HG02759 (cell line): ENCODE data around the gene TFDP1.

Source experiments
- ATAC-seq: cut with Tn5 transposase; IDR thresholded peaks from one replicate; pipeline ENCODE4 v1.9.1; 2021; ENCODE audit warnings: mild to moderate bottlenecking, moderate library complexity; ENCODE audit not compliant: unreplicated experiment

The TFDP1 gene

DNA sequence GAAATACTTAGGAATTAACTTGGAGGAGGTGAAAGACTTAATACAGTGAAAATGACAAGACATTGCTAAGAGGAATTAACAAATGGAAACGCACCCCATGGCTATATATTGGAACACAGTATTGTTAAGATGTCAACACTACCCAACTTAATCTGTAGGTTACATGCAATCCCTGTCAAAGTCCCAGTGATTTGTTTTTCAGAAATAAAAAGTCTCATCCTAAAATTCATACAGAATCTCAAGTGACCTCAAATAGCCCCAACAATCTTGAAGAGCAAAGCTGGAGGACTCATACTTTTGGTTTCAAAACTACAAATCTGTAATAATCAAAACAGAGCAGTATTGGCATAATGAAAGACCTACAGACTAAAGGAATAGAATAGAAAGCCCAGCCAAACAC is 60.2 kb downstream of the TFDP1 start:
- no peak for ATAC-seq

DNA sequence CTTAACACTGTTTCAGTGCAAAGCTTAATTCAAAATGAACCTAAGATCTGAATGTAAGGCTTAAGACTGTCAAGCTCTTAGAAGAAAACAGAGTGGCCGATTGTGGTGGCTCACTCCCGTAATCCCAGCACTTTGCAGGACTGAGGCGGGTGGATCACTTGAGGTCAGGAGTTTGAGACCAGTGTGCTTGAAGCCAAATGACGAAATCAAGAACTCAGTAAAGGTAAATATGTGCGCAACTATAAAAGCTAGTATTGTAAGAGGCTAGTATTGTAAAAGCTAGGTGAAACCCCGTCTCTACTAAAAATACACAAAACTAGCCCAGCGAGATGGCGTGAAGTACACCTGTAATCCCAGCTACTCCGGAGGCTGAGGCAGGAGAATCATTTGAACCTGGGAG is 60.8 kb downstream of the TFDP1 start:
- ATAC-seq: no peak

DNA sequence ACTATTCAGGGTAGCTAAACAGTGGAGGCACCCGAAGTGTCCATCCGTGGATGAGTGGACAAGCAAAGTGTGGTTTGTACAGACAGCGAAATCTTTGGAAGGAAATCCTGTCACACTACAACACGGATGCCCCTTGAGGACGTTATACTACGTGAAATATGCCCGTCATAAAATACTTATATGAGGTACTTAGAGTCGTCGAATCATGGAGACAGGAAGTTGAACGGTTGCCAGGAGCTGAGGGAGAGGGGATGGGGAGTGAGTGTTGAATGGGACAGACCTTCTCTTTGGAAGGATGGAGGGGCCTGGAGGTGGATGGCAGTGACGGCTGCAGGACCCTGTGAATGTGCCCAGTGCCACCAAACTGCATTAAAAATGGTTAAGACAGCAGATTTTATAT is 61.8 kb downstream of the TFDP1 start:
- ATAC-seq: no peak

DNA sequence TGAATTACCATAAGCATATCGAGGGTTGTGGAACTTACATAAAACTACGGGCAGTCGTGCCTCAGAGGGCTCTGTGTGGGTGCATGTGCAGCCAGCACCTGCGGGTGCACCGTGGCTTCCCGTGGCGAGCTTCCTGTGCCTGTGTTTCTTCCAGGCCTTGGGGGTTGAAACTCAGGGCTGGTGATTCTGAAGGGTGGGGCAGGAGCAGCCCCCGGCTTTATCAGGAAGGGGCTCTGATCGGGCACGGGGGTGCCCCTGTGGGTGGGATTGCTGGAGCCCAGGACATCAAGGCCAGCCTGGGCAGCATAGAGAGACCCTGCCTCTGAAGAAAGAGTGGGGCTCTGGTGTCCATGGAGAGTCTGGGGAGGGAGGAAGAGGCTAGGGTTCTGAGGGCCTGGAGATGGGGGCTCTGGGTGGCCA is 62.4 kb downstream of the TFDP1 start:
- ATAC-seq: no peak

DNA sequence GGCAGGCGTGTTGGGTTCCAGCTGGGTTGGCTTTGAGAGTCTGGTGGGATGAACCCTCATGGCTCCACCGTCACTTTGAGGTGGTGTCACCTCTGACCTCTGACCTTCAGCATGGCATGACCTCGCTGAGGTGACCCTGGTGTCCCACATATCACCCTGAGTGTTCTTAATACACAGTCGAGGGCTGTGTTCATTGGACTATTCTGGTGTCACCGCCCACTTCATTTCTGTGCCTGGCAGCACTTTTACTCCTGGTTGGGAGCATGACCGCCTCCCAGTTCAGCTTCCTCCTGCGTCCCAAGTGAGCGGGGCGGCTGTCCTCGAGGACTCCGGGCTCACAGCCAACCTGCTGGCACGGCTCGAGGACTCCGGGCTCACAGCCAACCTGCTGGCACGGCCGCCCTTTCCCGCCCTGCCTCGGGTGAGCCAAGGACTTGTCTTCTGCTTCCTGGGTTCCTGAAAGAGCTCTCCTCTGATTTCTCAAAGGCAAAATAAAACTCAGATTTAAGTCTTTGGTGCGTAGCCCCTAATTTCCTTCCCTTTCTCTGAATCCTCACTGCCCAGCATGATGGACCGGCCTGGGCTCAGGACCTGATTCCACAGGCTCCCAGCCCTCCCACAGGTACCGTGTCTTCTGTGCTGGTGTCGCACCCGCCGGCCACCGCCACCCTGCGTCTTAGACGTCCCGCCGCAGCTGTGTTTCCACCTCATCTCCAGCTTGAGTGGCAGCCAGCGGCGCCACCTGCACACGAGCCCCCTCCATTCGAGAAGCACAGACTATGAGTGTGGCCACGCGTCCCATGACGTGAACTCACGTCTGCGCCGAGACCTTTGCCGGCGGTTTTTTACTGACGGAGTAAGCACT is 63.0 kb downstream of the TFDP1 start:
- no peak for ATAC-seq

DNA sequence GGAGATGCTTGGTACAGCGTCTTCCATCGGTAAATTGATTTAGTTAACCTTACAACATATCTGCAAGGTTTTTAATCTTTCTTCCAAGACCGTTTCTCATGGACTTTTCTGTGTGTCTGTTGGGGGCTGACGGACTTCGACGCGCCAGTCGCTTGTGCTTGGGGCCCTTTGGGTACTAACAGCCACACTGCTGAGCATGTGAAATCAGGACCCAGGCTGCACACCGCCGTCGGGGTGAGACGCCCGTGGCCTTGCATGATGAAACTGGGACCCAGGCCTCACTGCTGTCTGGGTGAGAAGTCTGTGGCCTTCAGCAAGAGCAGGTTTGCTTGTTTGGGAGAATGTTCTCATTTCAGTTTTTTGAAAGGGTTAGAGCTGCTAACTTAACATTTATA is 63.7 kb downstream of the TFDP1 start:
- no peak for ATAC-seq

DNA sequence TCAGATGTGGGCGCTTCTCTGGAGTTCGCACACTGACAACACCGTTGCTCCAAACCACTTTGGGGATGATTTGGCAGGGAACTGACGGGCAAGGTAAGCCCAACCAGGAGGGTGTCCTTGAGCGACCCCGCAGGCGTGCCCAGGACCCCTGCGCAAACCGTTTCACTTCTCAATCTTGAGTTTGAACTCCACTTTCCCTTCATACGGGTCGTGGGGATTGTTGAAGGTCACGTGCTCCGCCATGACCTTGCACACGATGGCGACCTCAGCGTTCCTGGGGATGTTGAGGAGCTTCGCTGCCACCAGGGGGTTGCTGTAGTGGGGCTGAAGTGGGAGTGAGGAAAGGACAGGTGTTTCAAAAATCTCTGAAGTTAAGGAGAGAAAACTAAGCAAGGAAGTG is 64.7 kb downstream of the TFDP1 start:
- no peak for ATAC-seq

DNA sequence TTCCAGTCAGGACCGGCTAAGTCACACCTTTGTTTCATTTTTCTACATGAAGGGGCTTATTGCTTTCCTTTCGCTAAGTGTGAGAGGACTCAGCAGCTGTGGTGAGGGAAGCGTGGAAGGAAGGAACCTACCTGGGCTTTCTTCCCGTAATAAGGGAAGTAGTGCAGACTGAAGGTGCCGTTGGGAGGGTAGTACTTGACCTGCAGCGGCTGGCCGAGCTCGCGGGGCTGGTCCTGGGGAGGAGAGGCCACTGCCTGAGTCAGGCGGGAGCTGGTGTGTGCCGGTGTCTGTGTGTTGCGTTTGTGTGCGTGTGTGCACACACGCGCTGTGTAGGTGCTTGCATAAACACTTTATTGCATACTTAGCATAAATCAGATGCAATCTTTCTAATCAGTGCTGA is 65.7 kb downstream of the TFDP1 start:
- ATAC-seq: no peak

DNA sequence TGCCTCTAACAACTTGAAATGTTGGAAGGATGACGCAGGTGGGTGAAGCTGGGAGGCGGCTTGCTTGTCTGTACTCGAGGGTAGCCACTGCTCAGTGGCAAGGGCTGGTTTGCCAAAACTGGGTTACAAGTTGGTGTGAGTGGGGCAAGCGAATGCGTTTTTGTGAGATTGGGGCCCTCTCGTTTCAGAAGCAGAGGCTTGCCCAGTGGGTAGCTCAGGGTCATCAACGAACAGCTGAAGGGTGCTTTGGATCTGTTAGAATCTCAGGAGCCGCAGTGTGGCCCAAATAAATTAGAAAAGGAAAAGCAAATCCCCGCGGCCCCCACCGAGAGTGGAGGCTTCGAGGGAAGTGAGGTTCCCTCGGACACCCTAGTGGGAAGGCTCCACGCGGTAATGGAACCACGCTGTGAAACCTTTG is 66.2 kb downstream of the TFDP1 start:
- ATAC-seq: no peak

DNA sequence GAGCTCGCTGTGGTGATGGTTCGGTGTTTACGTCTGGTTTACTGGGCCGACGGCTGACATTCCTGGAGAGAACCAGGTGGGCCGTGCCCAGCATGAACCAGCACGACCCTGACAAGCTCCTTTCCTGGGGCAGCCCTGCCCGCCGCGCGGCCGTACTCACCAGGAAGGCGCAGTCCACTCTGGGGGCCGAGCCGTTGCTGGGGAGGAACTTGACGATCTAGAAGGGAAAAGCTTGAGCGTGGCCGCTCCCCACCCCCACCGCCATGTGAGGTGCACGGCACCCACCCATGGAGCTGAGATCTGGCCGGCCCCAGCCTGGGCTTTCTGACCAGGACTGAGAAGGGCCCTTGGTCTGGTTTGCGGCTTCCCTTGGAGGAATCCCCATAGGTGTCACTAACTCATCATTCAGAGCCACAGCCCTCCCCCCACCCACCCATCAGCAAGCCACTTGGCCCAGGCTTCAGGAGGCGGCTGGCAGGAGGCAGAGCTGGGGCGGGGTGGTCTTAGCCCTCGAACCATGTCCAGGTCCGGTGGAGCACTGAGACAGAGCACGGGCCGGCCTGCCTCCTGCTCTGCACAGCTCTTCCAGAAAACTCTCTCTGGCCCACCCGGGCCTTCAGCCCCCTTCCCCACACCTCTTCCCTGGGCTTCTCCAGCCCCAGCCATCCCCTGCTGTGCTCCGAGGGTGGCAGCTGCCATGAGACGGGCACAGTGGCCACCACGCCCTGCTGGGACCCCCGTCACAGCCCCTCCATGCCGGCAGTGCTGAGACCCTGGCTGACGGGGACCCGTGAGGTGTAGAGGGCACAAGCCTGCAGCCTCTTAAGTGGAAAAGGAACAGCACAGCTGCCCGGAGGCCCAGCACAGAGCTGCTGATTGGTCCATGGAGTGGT is 67.2 kb downstream of the TFDP1 start:
- no peak for ATAC-seq

DNA sequence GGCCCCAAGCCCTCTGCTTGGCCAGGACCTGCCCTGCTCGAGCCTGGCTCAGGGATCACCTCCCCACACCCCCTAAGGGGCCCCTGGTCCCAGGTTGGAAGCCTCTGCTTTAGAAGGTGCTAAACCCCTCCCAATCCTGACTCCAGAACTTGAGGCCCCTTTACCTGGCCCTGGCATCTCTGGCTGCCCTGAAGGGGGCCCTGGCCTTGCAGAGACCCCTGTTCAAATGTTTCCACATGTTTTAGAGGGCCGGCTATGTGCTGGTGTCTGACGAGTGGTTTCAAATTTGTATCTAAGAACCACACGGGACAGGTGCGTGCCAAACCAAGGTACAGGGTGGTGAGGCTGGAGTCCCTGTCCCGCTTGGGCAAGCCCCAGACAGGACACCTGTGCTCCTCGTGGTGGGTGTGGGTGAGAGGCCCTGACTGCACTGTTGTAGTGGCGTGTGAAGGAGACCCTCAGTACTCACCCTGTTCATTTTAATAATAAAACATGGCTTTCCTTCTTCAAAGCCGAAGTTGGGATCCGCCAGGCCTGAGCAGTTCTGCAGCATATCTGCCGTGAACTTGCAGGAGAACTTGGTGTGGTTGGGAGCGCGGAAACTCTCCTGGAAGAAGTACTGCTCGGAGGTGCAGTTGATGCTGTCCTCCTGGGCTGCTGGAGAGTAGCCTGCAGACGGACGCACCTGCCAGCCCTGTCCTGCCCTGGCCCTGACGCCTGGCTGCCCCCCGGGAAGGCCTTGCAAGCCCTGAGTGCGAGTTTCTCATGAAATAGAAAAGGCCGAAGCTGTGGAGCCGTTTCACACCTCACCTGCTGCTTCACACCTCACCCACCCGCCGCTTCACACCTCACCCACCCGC is 68.1 kb downstream of the TFDP1 start:
- ATAC-seq: no peak

DNA sequence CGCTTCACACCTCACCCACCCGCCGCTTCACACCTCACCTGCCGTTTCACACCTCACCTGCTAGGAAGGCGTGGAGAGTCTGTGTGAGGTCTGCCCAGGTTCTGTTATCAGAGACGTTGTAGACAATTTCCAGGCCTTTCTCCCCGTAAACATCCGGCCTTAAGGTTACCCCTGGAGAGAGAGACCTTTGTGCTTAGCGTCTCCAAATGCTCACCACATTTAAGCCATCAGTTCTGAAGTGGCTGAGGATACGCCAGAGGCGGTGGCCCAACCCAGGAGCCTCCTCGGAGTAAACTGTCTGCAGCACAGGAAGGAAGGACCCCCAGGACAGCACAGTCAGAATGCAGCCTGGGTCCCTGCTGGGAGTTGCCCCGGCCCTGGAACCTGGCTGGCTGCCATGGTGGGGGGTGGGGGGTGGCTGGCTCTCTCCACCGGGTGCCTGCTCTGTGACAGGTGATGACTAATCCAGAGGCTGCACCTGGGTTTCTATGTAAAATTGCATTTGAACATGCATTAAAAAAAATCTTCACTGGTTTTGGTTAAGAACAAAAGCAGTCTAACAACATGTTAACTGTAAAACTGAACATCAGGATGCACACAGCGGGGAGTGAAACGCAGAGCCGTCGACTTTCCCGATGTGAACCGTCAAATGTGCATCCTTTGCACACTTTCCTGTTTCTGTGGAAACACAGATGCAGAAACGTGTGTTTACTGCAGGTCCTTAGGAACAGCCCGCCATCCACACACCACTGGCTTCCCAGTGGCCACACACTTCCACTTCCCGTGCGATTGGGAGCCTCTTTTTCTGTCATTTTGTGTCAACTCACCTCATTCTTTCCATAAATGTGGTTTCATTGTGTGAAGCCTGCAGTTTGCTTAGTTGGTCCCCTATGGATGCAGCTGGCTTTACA is 69.0 kb downstream of the TFDP1 start:
- ATAC-seq: no peak

DNA sequence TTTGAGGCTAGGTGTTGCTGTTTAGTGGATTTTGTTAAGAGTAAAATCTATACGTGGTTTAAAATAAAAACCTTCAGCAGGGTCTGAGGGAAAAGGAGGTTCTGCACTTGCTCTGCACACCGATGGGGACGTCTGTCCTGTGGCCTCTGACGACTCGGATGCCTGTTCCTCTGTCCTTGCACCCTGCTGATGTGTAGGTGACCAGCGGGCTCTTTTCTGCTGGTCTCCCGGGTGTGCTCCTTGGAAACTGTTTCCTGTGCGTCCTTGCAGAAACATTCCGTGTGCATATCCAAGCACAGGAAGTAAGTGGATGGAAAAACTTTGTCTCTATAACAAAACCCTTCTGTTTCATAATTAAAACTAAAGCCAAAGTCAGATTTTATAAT is 69.6 kb downstream of the TFDP1 start:
- ATAC-seq: no peak

DNA sequence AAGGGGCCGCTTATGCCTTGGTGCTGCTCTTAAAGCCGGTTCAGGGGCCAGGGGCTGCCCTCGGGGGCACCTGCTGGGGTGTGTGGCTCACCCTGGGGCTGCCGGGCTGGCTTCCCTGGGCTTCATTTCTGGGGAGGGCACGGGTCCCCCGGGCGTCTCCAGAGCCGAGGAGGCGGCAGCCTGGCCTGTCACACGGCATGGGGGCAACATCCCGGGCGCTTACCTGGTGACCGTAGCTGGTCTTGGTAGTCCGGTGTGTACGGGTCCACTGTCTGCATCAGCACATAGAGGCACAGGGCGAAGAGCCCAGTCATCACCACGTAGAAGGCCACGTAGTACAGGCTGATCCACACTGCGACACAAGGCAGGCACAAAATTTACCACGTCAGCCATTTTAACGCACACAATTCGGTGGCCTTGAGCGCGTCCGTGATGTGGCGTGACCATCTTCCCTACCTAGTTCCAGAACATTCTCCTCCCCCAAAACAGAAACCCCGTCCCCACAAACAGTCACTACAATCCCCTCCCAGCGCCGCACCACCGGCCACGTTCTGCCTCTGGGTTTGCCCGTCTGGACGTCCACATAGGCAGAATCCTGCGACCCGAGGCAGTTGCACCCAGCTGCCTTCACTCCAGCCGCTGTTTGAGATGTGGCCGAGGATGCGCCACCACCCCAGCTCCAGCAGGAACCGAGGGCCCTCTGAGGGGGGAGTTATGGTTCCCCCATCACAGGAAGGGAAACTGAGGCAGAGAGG is 70.2 kb downstream of the TFDP1 start:
- no peak for ATAC-seq

DNA sequence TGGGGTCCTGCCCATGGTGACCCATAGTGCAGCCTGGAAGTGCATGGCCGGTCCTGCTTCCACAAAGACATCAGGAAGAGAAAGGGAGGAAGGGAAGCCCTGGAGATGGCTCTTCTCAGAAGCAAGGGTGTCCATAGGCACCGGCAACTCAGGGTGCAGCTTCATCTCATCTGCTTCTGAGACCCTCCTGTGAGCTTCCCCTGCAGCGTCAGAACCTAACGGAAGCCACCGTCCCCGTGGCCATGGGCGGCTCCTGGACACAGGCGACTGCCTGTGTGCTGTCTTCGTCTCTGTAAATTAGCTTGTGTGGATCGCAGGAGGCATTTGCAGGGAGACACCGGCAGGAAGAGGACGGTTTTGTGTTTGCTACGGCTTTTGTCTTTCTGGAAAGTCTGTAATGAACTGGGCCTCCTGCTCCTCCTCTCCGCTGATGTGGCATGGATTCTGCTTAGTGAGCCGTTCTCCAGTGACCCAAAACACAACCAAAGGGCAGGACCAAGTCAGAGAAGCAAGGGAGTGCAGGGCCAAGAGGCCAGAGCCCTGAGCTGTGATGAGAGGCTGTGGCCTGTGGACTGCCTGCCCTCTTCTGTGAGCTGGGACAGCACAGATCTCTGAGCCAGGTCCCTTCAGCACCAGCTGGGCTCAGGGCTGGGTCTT is 70.9 kb downstream of the TFDP1 start:
- no peak for ATAC-seq

DNA sequence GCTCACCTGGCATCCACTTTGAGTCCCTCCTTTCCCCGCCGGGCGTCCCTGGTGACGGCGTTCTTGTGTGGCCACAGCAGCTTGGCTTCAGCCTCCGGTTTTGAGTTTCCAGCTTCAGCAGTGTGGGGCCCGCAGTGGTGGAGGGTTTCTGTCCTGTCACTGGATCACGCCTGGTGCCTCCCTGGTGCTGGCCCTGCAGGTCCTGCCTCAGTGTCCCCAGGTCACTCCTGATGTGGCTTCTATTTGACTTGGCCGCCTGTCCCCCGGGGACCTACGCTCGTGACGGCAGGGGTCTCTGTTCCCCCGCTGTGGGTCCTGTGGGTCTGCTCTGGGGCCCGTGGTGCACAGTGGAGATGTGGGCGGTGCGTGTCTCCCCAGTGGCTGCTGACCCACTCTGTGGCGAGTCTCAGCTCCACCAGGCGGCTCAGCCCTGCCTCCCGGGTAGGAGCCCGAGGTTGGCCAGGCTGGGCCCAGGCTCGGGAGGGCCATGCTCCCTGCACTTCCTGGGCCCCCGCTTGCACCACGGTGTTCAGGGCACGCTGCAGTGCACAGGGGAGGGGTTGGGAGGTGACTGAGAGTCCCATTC is 71.5 kb downstream of the TFDP1 start:
- no peak for ATAC-seq

DNA sequence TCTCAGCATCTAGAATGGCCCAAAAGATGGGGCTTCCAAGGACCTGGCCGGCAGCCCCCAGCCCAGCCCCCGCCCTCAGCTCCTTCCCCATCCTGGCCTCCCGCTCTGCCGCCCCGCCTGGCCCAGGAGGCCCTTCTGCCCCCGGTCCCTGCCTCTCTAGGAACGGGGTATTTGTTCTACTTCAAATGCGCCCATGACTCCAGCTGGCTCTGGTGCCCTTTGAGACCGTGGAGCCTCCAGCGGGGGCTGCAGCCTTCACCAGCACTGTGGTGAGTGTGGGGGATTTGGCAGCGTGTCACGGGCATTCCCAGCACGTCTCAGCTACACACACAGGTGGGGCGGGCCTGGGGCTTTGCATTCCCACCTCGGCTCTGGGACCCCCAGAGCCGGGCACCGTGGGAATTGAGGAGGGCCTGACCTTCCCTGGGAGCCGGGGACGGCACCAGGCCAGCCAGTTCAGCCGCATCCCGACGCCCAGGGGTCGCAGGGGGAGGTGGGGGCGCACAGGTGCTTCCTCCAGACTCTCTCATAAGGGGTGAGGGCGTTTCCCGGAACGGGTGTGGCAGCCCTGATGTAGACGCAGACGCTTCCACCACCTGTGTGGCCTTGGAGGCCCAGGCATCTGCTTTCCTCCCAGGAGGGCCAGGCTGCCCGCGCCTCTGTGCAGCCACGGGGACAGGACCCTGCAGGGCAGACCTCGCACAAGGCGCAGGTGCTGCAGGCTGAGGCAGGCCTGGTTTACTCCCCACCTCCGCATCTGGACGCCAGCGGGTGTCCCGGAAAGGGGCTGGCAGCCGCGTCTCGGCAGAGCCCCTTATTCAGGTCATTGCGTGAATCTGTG is 72.5 kb downstream of the TFDP1 start:
- no peak for ATAC-seq
